GM20000 (cell line): ENCODE results near the gene ABL1.

Source experiments
- DNase-seq: peaks from one replicate; pipeline ENCODE4 v3.0.0; 2012; ENCODE audit warnings: low spot score
- TF ChIP-seq, protein P1 (sequence below): IDR thresholded peaks from 2 replicates; pipeline ENCODE4 v1.5.1; 2012; ENCODE audit warnings: mild to moderate bottlenecking, control low read depth; ENCODE audit errors: extremely low read depth, missing control alignments

The ABL1 gene

DNA sequence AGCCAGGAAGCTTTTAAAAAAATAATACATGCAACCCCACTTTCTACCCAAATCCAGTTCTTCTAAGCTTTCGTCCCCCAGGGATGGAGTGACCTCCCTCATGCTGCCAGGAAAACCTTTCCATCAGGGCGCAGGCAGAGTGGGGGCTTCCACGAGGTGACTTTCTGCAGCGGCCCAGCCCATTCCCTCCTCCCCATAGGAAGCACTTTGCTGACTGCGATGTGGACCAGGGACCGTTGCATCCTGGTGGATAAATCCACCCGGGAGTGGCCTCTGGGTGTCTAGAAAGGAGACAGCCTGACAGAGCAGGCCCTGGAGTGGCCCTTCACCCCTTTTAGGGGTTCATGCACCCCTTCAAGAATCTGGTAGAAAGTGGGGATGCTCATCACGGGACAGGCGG, 60.0 kb downstream of the ABL1 start:
- TF ChIP-seq, protein P1, sequence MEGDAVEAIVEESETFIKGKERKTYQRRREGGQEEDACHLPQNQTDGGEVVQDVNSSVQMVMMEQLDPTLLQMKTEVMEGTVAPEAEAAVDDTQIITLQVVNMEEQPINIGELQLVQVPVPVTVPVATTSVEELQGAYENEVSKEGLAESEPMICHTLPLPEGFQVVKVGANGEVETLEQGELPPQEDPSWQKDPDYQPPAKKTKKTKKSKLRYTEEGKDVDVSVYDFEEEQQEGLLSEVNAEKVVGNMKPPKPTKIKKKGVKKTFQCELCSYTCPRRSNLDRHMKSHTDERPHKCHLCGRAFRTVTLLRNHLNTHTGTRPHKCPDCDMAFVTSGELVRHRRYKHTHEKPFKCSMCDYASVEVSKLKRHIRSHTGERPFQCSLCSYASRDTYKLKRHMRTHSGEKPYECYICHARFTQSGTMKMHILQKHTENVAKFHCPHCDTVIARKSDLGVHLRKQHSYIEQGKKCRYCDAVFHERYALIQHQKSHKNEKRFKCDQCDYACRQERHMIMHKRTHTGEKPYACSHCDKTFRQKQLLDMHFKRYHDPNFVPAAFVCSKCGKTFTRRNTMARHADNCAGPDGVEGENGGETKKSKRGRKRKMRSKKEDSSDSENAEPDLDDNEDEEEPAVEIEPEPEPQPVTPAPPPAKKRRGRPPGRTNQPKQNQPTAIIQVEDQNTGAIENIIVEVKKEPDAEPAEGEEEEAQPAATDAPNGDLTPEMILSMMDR = no peak
- DNase-seq = no peak

DNA sequence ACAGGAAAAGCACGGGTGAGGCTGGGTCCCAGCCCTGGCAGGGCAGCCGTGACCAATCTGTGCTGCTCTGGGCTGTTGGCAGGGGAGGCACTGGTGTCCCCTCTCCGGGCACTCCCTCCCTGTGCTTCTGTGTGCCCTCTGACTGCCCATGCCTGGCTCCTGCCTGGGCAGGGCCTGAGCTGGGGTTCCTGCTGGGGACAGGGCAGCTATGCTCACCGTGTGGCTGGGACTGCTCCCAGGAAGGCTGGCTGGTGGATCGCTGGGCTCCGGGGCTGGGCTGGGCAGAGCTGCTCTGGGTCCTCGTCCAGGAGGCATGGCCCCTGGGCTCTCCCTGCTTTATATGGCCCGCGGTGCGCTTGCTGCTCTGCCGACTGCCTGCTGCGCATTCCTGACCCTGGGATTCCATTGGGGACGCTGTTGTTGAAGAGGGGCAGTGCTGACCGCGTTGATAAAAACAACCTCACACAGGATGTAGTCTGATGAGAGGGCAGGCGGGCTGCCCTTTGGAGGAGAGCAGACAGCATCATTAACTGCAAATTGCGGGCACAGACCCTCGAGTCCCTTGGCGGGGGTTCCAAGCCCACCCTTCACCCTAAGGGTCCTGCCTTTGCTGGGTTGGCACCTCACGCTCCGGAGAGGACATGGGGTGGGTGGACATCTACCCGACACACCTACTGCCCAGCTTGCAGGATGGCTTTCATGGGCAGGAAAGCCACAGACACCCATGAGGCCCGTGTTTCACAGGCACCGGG, 60.6 kb downstream of the ABL1 start:
- no peak for DNase-seq
- TF ChIP-seq, protein P1 = no peak

DNA sequence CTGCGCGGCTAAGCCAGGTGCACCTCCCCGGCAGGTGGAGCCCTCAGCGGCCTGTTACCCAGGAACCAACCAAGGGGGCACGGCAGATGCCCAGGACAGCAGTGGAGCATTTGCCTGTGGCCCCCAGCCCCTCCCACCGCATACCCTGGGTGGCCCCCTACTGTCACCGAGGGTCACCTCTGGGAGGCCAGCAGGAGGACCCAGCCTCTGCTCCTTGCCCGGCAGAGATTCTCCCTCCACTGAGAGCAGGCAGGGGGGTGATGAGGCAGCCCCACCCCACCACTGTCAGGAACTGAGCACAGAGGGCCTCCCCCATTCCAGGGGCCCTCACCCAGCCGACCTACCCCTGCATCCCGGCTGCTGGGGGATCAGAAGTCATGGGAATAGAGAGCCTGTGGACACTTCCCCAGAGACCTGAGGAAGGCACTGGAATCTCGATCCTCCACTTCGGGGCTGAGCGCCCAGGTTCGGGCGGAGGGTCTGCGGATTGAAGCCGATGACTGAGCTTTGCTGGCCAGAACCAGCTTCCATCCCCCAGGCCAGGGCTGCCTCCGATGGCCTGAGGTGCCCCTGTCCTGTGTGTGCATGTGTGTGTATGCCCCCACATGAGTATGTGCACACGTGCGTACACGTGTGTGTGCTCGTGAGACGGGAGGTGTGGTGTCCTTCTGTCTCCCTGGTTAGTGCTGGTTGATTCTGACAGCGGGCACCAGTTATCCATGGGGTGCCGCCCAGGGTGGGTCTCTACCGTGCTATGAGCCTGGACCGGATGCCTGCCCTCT, 61.4 kb downstream of the ABL1 start, which contains the start of gene QRFP:
TSS of gene QRFP (minus strand) at position 580 of the 782 bp plus-strand sequence. CDS start 2,974 bp downstream, outside the sequence.
- TF ChIP-seq, protein P1 = no peak
- no peak for DNase-seq

DNA sequence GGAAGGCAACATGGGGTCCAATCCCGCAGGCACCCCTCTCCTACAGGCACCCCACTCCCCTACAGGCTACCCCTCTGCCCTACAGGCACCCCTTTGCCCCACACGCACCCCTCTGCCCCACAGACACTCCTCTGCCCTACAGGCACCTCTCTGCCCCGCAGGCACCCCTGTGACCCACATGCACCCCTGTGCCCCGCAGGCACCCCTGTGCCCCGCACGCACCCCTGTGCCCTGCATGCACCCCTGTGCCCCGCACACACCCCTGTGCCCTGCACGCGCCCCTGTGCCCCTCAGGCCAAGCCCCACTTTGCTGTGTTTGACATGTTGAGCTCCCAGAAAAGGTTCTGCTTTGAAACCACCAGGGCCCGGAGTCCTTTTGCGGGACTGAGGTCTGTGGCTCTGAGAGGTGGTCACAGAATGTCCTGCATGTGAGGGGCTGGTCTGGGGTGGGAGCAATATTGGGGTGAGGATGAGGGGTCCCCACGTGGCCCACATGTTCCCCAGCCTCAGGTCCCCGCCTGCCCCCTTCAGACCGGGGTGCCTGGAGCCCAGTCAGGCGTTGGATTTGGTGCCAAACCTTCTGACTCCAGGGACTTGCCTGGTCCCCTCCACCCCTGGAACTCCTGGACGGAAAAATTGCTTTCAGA, 62.2 kb downstream of the ABL1 start:
- TF ChIP-seq, protein P1 = no peak
- no peak for DNase-seq

DNA sequence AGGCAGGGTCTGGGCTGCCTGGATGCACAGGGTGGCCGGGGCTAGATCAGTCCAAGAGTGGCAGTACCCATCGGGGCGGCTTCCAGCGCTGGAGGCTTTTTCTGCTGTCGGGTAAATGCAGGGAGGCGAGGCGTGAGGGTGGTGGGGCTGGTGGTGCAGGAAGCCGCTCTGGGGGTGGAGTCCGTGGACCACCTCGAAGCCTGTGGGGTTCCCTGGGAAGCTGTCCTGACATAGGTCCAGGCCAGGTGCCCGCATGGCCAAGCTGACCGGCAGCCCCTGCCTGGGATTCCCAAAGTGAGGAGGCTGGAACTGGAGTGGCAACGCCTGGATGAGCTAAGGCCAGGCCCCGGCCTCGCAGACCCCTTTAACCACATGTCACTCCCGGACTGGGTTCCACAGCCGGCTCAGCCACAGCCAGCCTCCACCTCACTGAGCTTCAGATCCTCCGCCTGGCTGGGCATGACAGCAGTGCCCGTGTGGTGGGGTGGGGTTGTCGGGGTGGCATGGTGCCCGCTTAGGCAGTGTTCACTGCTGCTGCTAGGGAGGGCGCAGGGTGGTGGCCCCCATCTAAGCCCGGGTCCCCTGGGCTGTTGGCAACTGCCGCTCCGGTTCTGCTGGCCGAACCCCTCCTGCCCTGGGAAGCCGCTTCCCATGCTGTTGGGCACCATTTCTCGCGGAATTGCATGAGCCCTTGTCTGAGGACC, 62.9 kb downstream of the ABL1 start:
- no peak for DNase-seq

DNA sequence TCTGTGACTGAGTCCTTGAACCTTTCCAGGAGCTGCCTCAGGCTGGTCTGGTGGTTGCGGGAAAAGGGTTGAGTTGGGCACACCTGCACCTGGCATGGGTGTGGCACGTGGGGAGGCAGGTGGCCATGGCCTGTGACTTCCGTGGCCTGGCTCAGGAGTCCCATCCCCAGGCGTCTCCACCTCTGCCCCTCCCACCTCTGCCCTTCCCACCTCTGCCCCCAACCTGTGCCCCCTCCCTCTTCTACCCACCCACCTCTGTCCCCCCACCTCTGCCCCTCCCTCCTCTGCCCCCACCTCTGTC, 63.4 kb downstream of the ABL1 start:
- TF ChIP-seq, protein P1 = no peak
- no peak for DNase-seq

More for the DNA sequence above, 62.9 kb downstream of the ABL1 start:
- TF ChIP-seq, protein P1 = no peak
